Posterior cingulate gyrus (tissue), 11 donors: ENCODE data around the gene ADRA1B.
"Not testable (repeated sequence)": the region's sequence is repeated elsewhere in the genome, so short reads cannot be mapped to it uniquely, and the experiment has no call there.

Experiments used
- DNase-seq, 10 donors: peaks; one replicate each; pipeline versions ENCODE4 v3.0.0 to v3.0.0-alpha.2; 2020 to 2021; ENCODE audit warnings: mixed read lengths in 3 of 10
- intact Hi-C: fragments of 100-400 bp; cut with DNase I; formaldehyde crosslinking; loops from one replicate; pipeline ENCODE4 v1.15.1; 2023

The ADRA1B gene

GRCh38 chr5:160001457-160001856, 85.2 kb downstream of the ADRA1B start:
- DNase-seq, result no peak
- intact Hi-C loops, result no loop called here

DNA sequence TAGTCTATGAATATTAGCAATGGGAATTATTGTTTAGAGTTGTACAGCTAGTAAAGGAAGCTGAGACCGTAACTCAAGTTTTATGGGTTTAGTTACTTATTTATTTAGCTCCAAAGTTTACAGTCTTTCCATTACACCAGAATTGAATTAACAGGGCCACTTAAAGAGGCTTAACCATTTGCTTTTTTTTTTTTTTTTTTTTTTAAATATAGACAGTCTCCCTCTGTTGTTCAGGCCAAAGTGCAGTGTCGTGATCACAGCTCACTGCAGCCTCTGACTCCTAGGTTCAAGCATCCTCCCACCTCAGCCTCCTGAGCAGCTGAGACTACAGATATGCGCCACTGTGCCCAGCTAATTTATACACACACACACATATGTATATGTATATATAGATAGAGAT, 91.2 kb downstream of the ADRA1B start:
- no peak for DNase-seq
- intact Hi-C loops, result no loop called here

DNA sequence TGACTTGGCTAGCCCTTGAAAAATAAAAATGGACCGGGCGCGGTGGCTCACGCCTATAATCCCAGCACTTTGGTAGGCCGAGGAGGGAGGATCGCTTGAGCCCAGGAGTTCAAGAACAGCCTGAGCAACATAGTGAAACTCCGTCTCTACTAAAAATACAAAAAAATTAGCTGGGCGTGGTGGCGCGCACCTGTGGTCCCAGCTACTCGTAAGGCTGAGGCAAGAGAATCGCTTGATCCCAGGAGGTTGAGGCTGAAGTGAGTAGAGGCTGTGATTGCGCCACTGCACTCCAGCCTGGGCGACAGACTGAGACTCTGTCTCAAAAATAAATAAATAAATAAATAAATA, 92.2 kb downstream of the ADRA1B start:
- DNase-seq, result peak in 1 of 10 donors; percentile 71
- intact Hi-C loops, result not testable (repeated sequence)

- intact Hi-C loops, result no loop called here
- DNase-seq, result peak; percentile 87 to 99 (median 95)
Observed at GRCh38 chr5:160008877-160009590, 92.8 kb downstream of the ADRA1B start, which contains the start of gene TTC1. Gene TTC1, plus strand, starts transcription at chr5:160009139. Its CDS starts 1,390 bp downstream, at chr5:160010529.

DNA sequence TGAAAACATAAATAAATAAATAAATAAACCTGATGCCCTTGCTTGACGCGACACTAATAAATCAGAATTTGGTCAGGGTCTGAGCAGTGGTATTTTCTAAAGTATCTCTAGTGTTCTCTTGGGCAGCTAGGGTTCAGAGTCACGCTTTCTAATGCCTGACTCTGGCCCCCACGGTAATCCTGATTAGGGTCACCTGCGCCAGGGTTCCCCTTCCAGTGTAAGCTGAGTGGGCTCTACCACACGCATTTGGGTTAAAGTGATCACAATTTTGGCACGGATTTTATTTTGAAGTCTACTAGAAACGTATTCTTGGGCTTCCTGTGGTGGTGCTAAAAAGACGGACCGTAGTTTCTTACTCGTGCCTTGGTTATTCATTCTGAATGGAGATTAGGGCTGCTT, 93.3 kb downstream of the ADRA1B start:
- no peak for DNase-seq
- intact Hi-C loops, result no loop called here

- DNase-seq, result no peak
- intact Hi-C loops, result no loop called here
Observed at GRCh38 chr5:160011471-160011870, 95.2 kb downstream of the ADRA1B start.

- intact Hi-C loops, DNase-seq: not testable (repeated sequence)
Observed at GRCh38 chr5:160014197-160014596, 97.9 kb downstream of the ADRA1B start.

GRCh38 chr5:160018945-160019625, 102.8 kb downstream of the ADRA1B start:
- DNase-seq, result no peak
- intact Hi-C loops, result no loop called here

- intact Hi-C loops, result loop anchor here (2.0 to 5.0 kb wide), 3 partner anchors 152 to 370 kb away; no protein-coding TSS in a partner anchor
Observed at GRCh38 chr5:160020266-160020770, 104.0 kb downstream of the ADRA1B start.

DNA sequence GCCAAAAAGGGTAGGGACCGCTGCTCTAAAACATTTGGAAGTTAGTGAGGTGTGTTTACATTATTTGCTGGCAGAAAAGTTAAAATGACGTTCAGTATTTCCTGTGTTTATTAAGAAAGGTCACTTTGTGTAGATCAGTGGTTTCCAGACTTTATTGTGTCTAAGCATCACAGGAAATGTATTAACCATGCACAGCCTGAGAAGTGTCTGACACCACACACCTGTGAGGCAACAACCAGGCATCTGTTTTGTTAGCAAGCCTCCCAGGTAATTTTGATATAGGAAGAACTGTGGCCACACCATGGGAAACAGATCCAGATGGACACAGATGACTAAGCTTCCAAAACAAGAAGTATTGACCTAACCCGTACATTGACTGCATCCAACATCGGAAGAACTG, 104.7 kb downstream of the ADRA1B start:
- DNase-seq, result no peak
- intact Hi-C loops, result loop anchor here (1.0 to 5.0 kb wide), 4 partner anchors 151 to 370 kb away; no protein-coding TSS in a partner anchor

More at GRCh38 chr5:160020266-160020770, 104.0 kb downstream of the ADRA1B start:
- no peak for DNase-seq

DNA sequence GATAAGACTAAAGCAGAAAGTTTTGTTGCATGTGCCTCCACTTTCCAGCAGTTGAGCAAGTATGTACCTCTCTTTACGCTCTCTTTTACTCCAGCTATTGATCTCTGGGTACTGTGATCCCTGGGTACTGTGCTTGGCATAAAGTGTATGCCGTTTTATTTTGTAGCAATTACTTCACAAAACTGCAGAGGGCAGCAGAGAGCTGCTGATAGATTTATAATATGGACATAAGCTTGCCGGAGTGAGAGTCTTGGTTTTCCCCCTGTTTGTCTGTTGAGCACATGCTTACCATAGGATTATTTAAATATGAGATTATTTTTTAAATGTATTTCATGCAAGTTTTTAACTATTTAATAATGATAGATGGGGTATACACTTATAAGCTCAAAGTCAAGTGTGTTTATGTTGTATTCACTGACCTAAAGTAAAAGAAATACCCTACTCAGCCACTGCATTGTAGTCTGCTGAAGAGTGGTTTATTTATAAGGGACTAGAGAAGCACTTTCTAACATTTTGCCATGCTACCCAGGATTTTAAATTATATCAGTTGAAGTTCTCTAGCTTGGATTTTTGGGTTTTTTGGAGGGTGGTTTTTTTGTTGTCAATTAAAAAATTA, 105.7 kb downstream of the ADRA1B start:
- peak in 3 of 10 donors; percentile 27 to 53 (median 33) for DNase-seq
- intact Hi-C loops, result loop anchor here (1.0 to 5.0 kb wide), 4 partner anchors 150 to 369 kb away; no protein-coding TSS in a partner anchor
